ENCODE measurements around the gene SNAP23. TPM values are rescaled to one million over a fixed set of nuclear protein-coding genes. Genes with fewer than 3 reads are reported as not detected.

Gene SNAP23
- total RNA-seq, 1 experiment from 2014 or later = 31.2 TPM

GRCh38 chr15:42474827-42475226 is 20.6 kb upstream of the SNAP23 start:
- Histone ChIP-seq H3K4me1 (ENCODE audit: control insufficient read depth in 1 of 2, insufficient read depth in 2 of 2, low read length in 2 of 2) (no peaks in the 10 kb centered on the region), H3K9me3 (ENCODE audit: control insufficient read depth in 1 of 2, insufficient read depth in 1 of 2, low read depth in 1 of 2, low read length in 2 of 2) (no peaks in the 10 kb centered on the region), H3K9ac (ENCODE audit: low read length) (no peak overlapping the region), H4K20me1 (ENCODE audit: insufficient read depth) (no peaks in the 10 kb centered on the region), H3K36me3 (ENCODE audit: control insufficient read depth in 1 of 2, insufficient read depth in 2 of 2, low read length in 2 of 2) (0 out of 4 replicates have a peak, but pooled peaks cover 0 to 6% of the 10 kb centered on the region in 2 experiments), H3K79me2 (ENCODE audit: insufficient read depth, low read length) (peaks cover 24% of the 10 kb centered on the region), H3K4me3 (replicated peaks in 1 of 2; ENCODE audit: low read depth in 1 of 2, low read length in 2 of 2) (no peak overlapping the region), H3K27ac (ENCODE audit: low read depth, low read length) (no peak overlapping the region), H3K9me2 (ENCODE audit: insufficient read depth) (no peaks in the 10 kb centered on the region), H3K4me2 (ENCODE audit: low read length) (no peak overlapping the region), H3K27me3 (ENCODE audit: insufficient read depth, low read length) (no peaks in the 10 kb centered on the region), H2AFZ (ENCODE audit: low read depth, low read length, poor library complexity, severe bottlenecking) (no peak overlapping the region)
- DNase-seq (ENCODE audit: low read depth, low spot score) (no peak), ATAC-seq (no peak)
- intact Hi-C loops (cut with micrococcal nuclease) = loop anchor here (5.0 kb wide), 2 partner anchors 177 to 393 kb away; no protein-coding TSS in a partner anchor
- ChIA-PET POLR2A (no interaction called here), RAD21 (ENCODE audit: low non-redundant PET in 1 of 2, low total read pairs in 2 of 2, uncharacterized antibody in 2 of 2, unreplicated experiment in 2 of 2) (interaction anchor here in 1 of 2 experiments (0.6 kb wide), 1 partner anchor 40 kb away, joined by 3 read pairs; no protein-coding TSS in a partner anchor), CTCF (interaction anchor here (1.2 kb wide), 1 partner anchor 12 kb away, joined by 3 read pairs; no protein-coding TSS in a partner anchor)
- BruUV-seq (replicated peaks) = no TSS peak
- TF ChIP-seq TCF7L2 (IDR thresholded peaks at IDR 0.05; ENCODE audit: borderline replicate concordance, extremely low read depth, insufficient read depth, insufficient read length) (no peak), EGR1 (IDR thresholded peaks at IDR 0.05; ENCODE audit: low read depth) (no peak), SRF (IDR thresholded peaks at IDR 0.05; ENCODE audit: low read depth) (no peak), EZH2phosphoT487 (IDR thresholded peaks at IDR 0.05; ENCODE audit: borderline replicate concordance) (no peak), ELF1 (IDR thresholded peaks at IDR 0.05; ENCODE audit: borderline replicate concordance, low read depth) (no peak), CEBPB (IDR thresholded peaks at IDR 0.05; ENCODE audit: low read depth) (no peak), ZFX (IDR thresholded peaks at IDR 0.05) (no peak), EZH2 (IDR thresholded peaks at IDR 0.05) (no peak), JUND (IDR thresholded peaks at IDR 0.05) (no peak)
- TF ChIP-seq, protein P1, sequence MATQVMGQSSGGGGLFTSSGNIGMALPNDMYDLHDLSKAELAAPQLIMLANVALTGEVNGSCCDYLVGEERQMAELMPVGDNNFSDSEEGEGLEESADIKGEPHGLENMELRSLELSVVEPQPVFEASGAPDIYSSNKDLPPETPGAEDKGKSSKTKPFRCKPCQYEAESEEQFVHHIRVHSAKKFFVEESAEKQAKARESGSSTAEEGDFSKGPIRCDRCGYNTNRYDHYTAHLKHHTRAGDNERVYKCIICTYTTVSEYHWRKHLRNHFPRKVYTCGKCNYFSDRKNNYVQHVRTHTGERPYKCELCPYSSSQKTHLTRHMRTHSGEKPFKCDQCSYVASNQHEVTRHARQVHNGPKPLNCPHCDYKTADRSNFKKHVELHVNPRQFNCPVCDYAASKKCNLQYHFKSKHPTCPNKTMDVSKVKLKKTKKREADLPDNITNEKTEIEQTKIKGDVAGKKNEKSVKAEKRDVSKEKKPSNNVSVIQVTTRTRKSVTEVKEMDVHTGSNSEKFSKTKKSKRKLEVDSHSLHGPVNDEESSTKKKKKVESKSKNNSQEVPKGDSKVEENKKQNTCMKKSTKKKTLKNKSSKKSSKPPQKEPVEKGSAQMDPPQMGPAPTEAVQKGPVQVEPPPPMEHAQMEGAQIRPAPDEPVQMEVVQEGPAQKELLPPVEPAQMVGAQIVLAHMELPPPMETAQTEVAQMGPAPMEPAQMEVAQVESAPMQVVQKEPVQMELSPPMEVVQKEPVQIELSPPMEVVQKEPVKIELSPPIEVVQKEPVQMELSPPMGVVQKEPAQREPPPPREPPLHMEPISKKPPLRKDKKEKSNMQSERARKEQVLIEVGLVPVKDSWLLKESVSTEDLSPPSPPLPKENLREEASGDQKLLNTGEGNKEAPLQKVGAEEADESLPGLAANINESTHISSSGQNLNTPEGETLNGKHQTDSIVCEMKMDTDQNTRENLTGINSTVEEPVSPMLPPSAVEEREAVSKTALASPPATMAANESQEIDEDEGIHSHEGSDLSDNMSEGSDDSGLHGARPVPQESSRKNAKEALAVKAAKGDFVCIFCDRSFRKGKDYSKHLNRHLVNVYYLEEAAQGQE (IDR thresholded peaks at IDR 0.05; ENCODE audit: low read depth) = no peak
